Progenitor cell of endocrine pancreas (in vitro differentiated cells): ENCODE measurements around the gene PAK3. TPM values are rescaled to one million over a fixed set of nuclear protein-coding genes. Genes with fewer than 3 reads are reported as not detected.

Source experiments
- DNase-seq: peaks from one replicate; pipeline ENCODE4 v3.0.0; 2021; ENCODE audit warnings: low spot score; ENCODE audit not compliant: unreplicated experiment
- H3K27ac Mint-ChIP-seq: 2 replicates; pipeline ENCODE4 v1.8.0; 2021; ENCODE audit warnings: mild to moderate bottlenecking, moderate library complexity, mixed read lengths
- H3K27me3 Mint-ChIP-seq: 2 replicates; pipeline ENCODE4 v1.8.0; 2021; ENCODE audit warnings: mixed read lengths
- H3K36me3 Mint-ChIP-seq: 2 replicates; pipeline ENCODE4 v1.8.0; 2022; ENCODE audit warnings: mixed read lengths; ENCODE audit not compliant: insufficient read depth
- H3K4me1 Mint-ChIP-seq: 2 replicates; pipeline ENCODE4 v1.8.0; 2021; ENCODE audit warnings: low read depth, mixed read lengths
- H3K4me3 Mint-ChIP-seq: 2 replicates; pipeline ENCODE4 v1.8.0; 2021; ENCODE audit warnings: low read depth, mild to moderate bottlenecking, moderate library complexity, mixed read lengths
- H3K9me3 Mint-ChIP-seq: 2 replicates; pipeline ENCODE4 v1.8.0; 2021; ENCODE audit warnings: low read depth, mixed read lengths
- total RNA-seq: library from RNA; stranded (reverse); gene quantifications from 2 replicates; pipeline ENCODE4 v1.2.1, GENCODE V29; 2021
- TF ChIP-seq, protein P1 (sequence below): fragments of 200-600 bp; sonication (generic); IDR thresholded peaks from one replicate; pipeline ENCODE4 v1.5.0; 2021; ENCODE audit warnings: antibody characterized with exemption, mild to moderate bottlenecking; ENCODE audit not compliant: unreplicated experiment

Gene PAK3
- total RNA-seq, 1 donor from 2014 or later, result 18.4 TPM

DNA sequence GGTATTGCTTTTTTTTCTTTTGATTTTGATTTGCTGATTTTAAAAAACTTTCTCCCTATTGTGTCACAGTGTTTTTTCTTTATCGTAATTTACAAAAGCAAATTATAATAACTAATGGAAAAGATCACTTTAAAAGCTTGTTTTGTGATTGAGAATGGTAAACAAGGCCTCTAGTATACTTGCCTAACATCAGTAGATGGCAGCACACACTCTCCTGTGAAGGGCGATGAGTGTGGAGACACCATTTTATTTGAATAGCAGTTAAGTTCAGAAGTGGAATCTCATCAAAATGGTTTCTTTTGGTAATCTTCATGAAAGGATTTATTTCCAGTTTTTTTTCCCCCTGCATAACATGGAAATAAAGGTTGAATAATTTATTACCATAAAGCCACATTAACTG, 72.3 kb downstream of the PAK3 start:
- Mint-ChIP-seq H3K4me3 (no peak overlapping the region), H3K4me1 (no peaks in the 10 kb centered on the region), H3K36me3 (no peaks in the 10 kb centered on the region), H3K27ac (no peak overlapping the region), H3K27me3 (no peaks in the 10 kb centered on the region), H3K9me3 (no peaks in the 10 kb centered on the region)
- TF ChIP-seq, protein P1, sequence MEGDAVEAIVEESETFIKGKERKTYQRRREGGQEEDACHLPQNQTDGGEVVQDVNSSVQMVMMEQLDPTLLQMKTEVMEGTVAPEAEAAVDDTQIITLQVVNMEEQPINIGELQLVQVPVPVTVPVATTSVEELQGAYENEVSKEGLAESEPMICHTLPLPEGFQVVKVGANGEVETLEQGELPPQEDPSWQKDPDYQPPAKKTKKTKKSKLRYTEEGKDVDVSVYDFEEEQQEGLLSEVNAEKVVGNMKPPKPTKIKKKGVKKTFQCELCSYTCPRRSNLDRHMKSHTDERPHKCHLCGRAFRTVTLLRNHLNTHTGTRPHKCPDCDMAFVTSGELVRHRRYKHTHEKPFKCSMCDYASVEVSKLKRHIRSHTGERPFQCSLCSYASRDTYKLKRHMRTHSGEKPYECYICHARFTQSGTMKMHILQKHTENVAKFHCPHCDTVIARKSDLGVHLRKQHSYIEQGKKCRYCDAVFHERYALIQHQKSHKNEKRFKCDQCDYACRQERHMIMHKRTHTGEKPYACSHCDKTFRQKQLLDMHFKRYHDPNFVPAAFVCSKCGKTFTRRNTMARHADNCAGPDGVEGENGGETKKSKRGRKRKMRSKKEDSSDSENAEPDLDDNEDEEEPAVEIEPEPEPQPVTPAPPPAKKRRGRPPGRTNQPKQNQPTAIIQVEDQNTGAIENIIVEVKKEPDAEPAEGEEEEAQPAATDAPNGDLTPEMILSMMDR, result peak; percentile 57
- DNase-seq, result no peak

DNA sequence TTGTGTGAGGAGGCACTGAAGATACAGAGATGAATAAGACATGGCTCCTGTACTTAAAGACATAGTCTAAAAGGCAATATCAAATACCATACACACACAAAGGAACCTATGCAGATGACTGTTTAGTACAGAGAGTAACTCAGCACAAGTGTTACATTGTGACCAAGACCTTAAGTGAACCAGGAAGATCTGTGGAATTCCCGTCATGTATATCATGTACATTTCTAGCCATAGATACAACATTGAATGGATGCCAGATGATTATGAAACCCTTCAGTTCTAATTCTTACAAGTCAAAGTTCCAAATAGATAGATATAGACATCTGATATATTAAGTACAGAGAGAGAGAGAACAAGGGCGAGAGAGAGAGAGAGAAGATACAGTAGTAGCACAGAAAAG, 73.2 kb downstream of the PAK3 start:
- no peaks in the 10 kb centered on the region for H3K27me3 Mint-ChIP-seq
- H3K27ac Mint-ChIP-seq, result no peak overlapping the region
- no peaks in the 10 kb centered on the region for H3K36me3 Mint-ChIP-seq
- H3K9me3 Mint-ChIP-seq, result no peaks in the 10 kb centered on the region
- no peaks in the 10 kb centered on the region for H3K4me1 Mint-ChIP-seq
- TF ChIP-seq, protein P1, result no peak
- DNase-seq, result no peak
- no peak overlapping the region for H3K4me3 Mint-ChIP-seq

- TF ChIP-seq, protein P1, result no peak
- no peak for DNase-seq
- no peaks in the 10 kb centered on the region for H3K9me3 Mint-ChIP-seq
- no peaks in the 10 kb centered on the region for H3K27me3 Mint-ChIP-seq
- no peaks in the 10 kb centered on the region for H3K4me1 Mint-ChIP-seq
- H3K27ac Mint-ChIP-seq, result no peak overlapping the region
- H3K36me3 Mint-ChIP-seq, result no peaks in the 10 kb centered on the region
- no peak overlapping the region for H3K4me3 Mint-ChIP-seq
Observed at GRCh38 chrX:111170017-111170416, 74.0 kb downstream of the PAK3 start.

- no peaks in the 10 kb centered on the region for H3K27me3 Mint-ChIP-seq
- peaks cover 4% of the 10 kb centered on the region for H3K9me3 Mint-ChIP-seq
- TF ChIP-seq, protein P1, result no peak
- H3K4me1 Mint-ChIP-seq, result peaks cover 12% of the 10 kb centered on the region
- no peak overlapping the region for H3K4me3 Mint-ChIP-seq
- no peak overlapping the region for H3K27ac Mint-ChIP-seq
- DNase-seq, result no peak
- H3K36me3 Mint-ChIP-seq, result peaks cover 1% of the 10 kb centered on the region
Observed at GRCh38 chrX:111180750-111181240, 84.8 kb downstream of the PAK3 start.

DNA sequence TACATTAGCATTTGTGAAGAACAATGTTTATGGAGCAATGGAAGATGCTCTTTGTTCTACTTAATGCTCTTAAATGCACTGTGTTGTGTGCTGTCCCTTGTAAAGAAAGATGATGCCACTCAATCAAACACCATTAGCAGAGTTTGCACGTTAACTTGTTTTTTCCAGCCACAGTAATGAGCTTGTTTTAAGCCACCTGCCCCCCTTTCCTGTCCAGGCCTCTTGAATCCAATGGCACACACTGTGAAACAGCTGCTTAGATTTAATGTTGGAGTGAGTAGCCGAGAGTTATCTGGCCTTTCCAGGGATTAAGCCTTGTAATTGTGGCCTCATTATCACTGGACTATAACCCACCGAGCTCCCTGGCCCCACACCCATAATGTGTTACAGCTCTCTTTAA, 86.0 kb downstream of the PAK3 start:
- Mint-ChIP-seq H3K4me3 (no peak overlapping the region), H3K27me3 (no peaks in the 10 kb centered on the region), H3K27ac (peak overlapping the region; percentile 6), H3K4me1 (peaks cover 8% of the 10 kb centered on the region), H3K9me3 (peaks cover 4% of the 10 kb centered on the region), H3K36me3 (peaks cover 1% of the 10 kb centered on the region)
- TF ChIP-seq, protein P1, result no peak
- DNase-seq, result no peak
